HL-60 (cell line): ENCODE results near the gene DLG4.

Source experiments
- DNase-seq, 2 experiments: peaks; one replicate each; pipeline ENCODE4 v3.0.0-alpha.2; 2010 to 2020; ENCODE audit warnings: low read depth in 1 of 2, low spot score in 1 of 2
- H3K27ac ChIP-seq: fragments of 250-450 bp; sonication (Bioruptor Pico); replicated peaks from 2 replicates; pipeline ENCODE4 v1.5.1; 2020; ENCODE audit warnings: mild to moderate bottlenecking, moderate library complexity
- H3K27me3 ChIP-seq: fragments of 250-450 bp; sonication (Bioruptor Pico); 2 replicates; pipeline ENCODE4 v1.5.1; 2021; ENCODE audit warnings: mild to moderate bottlenecking, moderate library complexity; ENCODE audit not compliant: insufficient read depth, poor library complexity, severe bottlenecking
- H3K4me3 ChIP-seq: replicated peaks from 2 replicates; pipeline ENCODE4 v1.5.1; 2011; ENCODE audit warnings: mild to moderate bottlenecking, control low read depth, low read length; ENCODE audit not compliant: insufficient read depth
- CTCF ChIP-seq: IDR thresholded peaks from one replicate; pipeline ENCODE4 v1.5.1; 2011; ENCODE audit warnings: low read length, control low read depth, inconsistent platforms; ENCODE audit not compliant: insufficient read depth
- GABPA ChIP-seq: IDR thresholded peaks from 2 replicates; pipeline ENCODE4 v1.6.1; 2012; ENCODE audit warnings: low read depth
- POLR2AphosphoS5 ChIP-seq: IDR thresholded peaks from 2 replicates; pipeline ENCODE4 v1.6.1; 2012; ENCODE audit warnings: low read depth
- REST ChIP-seq: IDR thresholded peaks from 2 replicates; pipeline ENCODE4 v1.6.1; 2012; ENCODE audit warnings: low read depth; ENCODE audit not compliant: insufficient replicate concordance
- SPI1 ChIP-seq: IDR thresholded peaks from 2 replicates; pipeline ENCODE4 v1.6.1; 2012; ENCODE audit warnings: low read depth, mild to moderate bottlenecking, borderline replicate concordance

The DLG4 gene

GRCh38 chr17:7237761-7238419 is 18.3 kb upstream of the DLG4 start:
- Histone ChIP-seq H3K27me3 (no peaks in the 10 kb centered on the region), H3K27ac (peak overlapping the region; percentile 68), H3K4me3 (peak overlapping the region; percentile 63)
- peak in 1 of 2 experiments; percentile 63 for DNase-seq
- TF ChIP-seq SPI1 (no peak), GABPA (no peak), REST (no peak), CTCF (no peak), POLR2AphosphoS5 (no peak)

GRCh38 chr17:7237266-7237760 is 17.7 kb upstream of the DLG4 start:
- no peak for DNase-seq
- Histone ChIP-seq H3K4me3 (peak overlapping the region; percentile 63), H3K27ac (peak overlapping the region; percentile 68), H3K27me3 (no peaks in the 10 kb centered on the region)
- no peak for TF ChIP-seq CTCF

- no peak for DNase-seq
- H3K4me3 ChIP-seq, result no peak overlapping the region
- H3K27ac ChIP-seq, result no peak overlapping the region; the same call in 1 of the 2 replicates
- no peaks in the 10 kb centered on the region for H3K27me3 ChIP-seq
- TF ChIP-seq GABPA (no peak), CTCF (no peak), SPI1 (no peak), POLR2AphosphoS5 (no peak), REST (no peak)
Observed at GRCh38 chr17:7236808-7237207, 17.2 kb upstream of the DLG4 start.
